Heart left ventricle (tissue), 13 donors: ENCODE results near the gene PGAM2.
"Not testable (repeated sequence)": the region's sequence is repeated elsewhere in the genome, so short reads cannot be mapped to it uniquely, and the experiment has no call there.

Source experiments
- POLR2A ChIP-seq, 2 donors: fragments of 450-650 bp; IDR thresholded peaks; one replicate each; pipeline ENCODE4 v1.6.1; 2017; ENCODE audit warnings: antibody characterized with exemption in 2 of 2, mild to moderate bottlenecking in 2 of 2, moderate library complexity in 2 of 2
- TF ChIP-seq, protein P1 (sequence below), 12 donors: fragments of 200-600 bp; sonication (generic) in 4 of 12; IDR thresholded peaks; one replicate each; pipeline versions ENCODE4 v1.5.0 to v1.8.0; 2018 to 2022; ENCODE audit warnings: antibody characterized with exemption in 12 of 12, mild to moderate bottlenecking in 5 of 12
- donor health status: ischemic (EF 13 %, LVEDD 7.1; RV severe dilation, severe dysfunction).
- donor health status: DM: no; HTN: yes; CAD: no.
- donor health status: DM: no; HTN: no; CAD: no.
- donor health status: ischemic (EF 25% LVEDD 6.9; RV normal size, moderate dysfunction).
- donor health status: ischemic (EF 25% LVEDD 5.7; RV mildly dilated, moderate dysfunction).
- donor health status: ischemic (EF 35%, LVEDD 5.7; RV mildly dilated, moderate dysfunction).
- donor health status: nonischemic (EF 11% LVEDD 7.7; RV severe dilation, severe dysfunction).
- donor health status: DM: yes; HTN: yes; CAD: no.
- donor health status: PGD.
- donor health status: ischemic (EF 29% LVEDD 5.4; RV normal size, mild dysfunction).
- donor health status: nonischemic (EF 23%, LVEDD 6.1; RV moderate dilation, normal function).

DNA sequence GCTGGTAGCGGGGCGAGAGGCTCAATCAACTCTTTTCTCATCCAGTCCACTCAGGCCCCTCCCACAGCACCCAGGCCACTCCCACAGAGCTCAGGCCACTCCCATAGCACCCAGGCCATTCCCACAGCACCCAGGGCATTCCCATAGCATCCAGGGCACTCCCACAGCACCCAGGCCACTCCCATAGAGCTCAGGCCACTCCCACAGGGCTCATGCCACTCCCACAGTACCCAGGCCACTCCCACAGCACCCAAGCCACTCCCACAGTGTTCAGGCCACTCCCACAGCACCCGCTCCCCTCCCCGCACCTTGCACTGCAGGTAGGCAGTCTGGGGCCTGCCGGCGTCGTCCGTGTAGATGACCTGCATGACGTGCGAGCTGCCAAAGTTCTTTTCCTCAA is 29.0 kb downstream of the PGAM2 start:
- TF ChIP-seq, protein P1, sequence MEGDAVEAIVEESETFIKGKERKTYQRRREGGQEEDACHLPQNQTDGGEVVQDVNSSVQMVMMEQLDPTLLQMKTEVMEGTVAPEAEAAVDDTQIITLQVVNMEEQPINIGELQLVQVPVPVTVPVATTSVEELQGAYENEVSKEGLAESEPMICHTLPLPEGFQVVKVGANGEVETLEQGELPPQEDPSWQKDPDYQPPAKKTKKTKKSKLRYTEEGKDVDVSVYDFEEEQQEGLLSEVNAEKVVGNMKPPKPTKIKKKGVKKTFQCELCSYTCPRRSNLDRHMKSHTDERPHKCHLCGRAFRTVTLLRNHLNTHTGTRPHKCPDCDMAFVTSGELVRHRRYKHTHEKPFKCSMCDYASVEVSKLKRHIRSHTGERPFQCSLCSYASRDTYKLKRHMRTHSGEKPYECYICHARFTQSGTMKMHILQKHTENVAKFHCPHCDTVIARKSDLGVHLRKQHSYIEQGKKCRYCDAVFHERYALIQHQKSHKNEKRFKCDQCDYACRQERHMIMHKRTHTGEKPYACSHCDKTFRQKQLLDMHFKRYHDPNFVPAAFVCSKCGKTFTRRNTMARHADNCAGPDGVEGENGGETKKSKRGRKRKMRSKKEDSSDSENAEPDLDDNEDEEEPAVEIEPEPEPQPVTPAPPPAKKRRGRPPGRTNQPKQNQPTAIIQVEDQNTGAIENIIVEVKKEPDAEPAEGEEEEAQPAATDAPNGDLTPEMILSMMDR (IDR thresholded peaks at IDR 0.05) = not testable (repeated sequence)
- not testable (repeated sequence) for TF ChIP-seq POLR2A (IDR thresholded peaks at IDR 0.05)
